SK-N-MC (cell line): ENCODE measurements around the gene CXXC5.
A peak's percentile ranks its signal among the peaks of the same experiment; 100 is the strongest.

Experiments used
- DNase-seq: peaks from one replicate; pipeline ENCODE4 v3.0.0-alpha.2; 2011; ENCODE audit warnings: low read depth, low spot score
- H3K27ac ChIP-seq: fragments of 200-600 bp; sonication (generic); 2 replicates; pipeline ENCODE4 v1.5.1; 2016; ENCODE audit warnings: mixed run types
- H3K36me3 ChIP-seq: fragments of 200-600 bp; sonication (generic); 2 replicates; pipeline ENCODE4 v1.6.1; 2017; ENCODE audit warnings: antibody characterized with exemption, low read length, mixed read lengths; ENCODE audit not compliant: insufficient read depth
- H3K4me3 ChIP-seq: fragments of 200-600 bp; sonication (generic); 2 replicates; pipeline ENCODE4 v1.5.1; 2016
- H3K9ac ChIP-seq: fragments of 200-600 bp; sonication (generic); 2 replicates; pipeline ENCODE4 v1.8.0; 2017; ENCODE audit warnings: mixed run types, mixed read lengths; ENCODE audit not compliant: insufficient read length
- H3K9me3 ChIP-seq: fragments of 200-600 bp; sonication (generic); 2 replicates; pipeline ENCODE4 v1.6.1; 2017; ENCODE audit warnings: low read depth, mild to moderate bottlenecking, antibody characterized with exemption, low read length, moderate library complexity, mixed read lengths
- EZH2 ChIP-seq: fragments of 200-600 bp; sonication (generic); IDR thresholded peaks from one replicate; pipeline ENCODE4 v1.6.1; 2017; ENCODE audit warnings: antibody characterized with exemption
- FOXP2 ChIP-seq: optimal IDR thresholded peaks from 2 replicates; pipeline ENCODE3; 2011; ENCODE audit warnings: mild to moderate bottlenecking, moderate library complexity; ENCODE audit not compliant: insufficient read depth; ENCODE audit errors: extremely low read length, control extremely low read depth
- POLR2AphosphoS5 ChIP-seq: IDR thresholded peaks from 2 replicates; pipeline ENCODE4 v1.6.1; 2012; ENCODE audit warnings: mild to moderate bottlenecking, low read depth, low read length, borderline replicate concordance

Gene CXXC5

DNA sequence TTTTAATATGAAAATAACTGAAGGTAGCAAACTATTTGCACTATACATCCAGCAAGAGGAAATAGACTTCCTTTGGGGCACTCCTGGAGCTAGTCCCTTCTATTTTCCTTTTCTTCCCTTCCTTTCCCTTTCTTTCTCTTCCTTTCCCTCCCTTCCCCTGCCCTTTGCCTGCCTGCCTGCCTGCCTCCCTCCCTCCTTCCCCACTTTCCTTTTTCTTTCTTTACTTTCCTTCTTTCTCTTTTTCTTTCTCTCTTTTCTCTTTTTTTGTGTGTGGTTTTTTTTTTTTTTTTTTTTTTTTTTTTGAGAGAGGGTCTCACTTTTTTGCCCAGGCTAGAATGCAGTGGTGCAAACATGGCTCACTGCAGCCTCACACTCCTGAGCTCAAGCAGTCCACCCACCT is 17.3 kb upstream of the CXXC5 start:
- no peak for DNase-seq
- no peaks in the 10 kb centered on the region for H3K9me3 ChIP-seq
- H3K27ac ChIP-seq: no peak overlapping the region
- peaks cover 26% of the 10 kb centered on the region for H3K36me3 ChIP-seq
- H3K4me3 ChIP-seq: no peak overlapping the region
- TF ChIP-seq POLR2AphosphoS5 (no peak), EZH2 (no peak)
- H3K9ac ChIP-seq: no peak overlapping the region

DNA sequence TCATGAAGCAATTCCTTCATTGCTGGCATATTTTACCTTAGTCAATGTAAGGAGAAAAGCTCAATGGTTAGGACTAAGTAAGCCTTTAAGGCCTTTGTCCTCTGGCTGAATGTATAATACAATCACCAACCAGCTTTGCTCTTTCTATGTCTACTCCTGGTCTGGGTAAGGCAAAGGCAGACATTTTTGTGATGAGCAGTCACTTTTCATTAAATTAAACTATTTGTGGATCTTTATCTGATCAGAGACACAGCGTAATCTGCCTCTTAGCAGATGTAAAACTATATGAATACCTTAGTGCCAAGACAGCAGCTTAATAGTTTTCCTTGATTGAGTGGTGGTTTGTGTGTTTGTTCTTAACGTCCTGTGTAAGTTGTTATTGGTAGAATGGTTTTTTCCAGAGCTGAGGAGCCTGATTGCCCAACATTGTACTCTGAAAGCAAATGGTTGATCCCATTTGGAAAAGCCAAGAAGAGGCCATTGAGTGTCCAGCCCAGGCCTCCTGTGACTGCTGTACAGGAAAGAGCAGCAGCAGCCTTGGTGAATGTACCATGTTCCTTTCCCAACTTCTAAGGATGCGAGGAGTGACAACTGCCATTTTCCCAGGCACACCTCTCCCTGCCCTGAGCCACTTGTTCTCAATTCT is 16.5 kb upstream of the CXXC5 start:
- no peaks in the 10 kb centered on the region for H3K9me3 ChIP-seq
- H3K27ac ChIP-seq: 0 out of 2 replicates have a peak overlapping the region, but pooled peaks have one; percentile 14
- H3K4me3 ChIP-seq: no peak overlapping the region
- H3K9ac ChIP-seq: no peak overlapping the region
- no peak for DNase-seq
- peaks cover 18% of the 10 kb centered on the region for H3K36me3 ChIP-seq
- TF ChIP-seq FOXP2 (no peak), POLR2AphosphoS5 (no peak), EZH2 (no peak)

DNA sequence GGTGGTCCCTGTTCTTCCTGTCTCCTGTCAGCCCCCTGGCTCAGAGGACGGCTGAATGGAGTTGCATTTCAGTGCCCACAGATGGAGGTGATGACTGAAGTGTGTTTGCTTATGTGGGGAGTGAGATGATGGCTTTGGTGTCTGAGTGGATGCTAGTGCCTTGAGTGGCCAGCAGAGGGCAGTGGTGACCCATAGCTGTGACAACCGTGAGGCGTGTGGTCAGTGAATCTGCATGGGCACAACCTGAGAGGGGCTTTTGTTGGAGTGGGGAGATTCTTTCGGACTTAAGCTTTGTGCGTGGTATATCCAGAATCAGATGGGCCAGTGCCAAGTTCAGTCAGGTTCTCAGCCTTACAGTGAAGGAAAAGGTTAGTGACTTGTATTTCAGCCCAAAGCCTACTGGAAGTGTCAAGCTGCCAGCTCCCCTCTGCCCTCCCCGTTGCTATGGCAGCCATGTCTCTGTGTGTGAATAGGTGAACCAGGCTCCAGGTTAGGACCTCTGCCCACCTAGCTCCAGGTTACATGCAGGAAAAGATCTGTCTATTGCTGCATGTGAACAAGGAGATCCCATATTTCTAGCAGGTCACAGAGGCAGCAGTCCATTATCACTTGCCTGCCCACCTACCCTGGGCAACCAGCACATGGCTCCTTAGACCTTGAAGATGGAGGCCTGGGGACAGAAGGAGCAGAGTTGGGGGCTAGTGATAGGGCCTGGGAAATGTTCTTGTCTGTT is 14.7 kb upstream of the CXXC5 start:
- Histone ChIP-seq H3K27ac (no peak overlapping the region), H3K9ac (no peak overlapping the region), H3K4me3 (no peak overlapping the region), H3K9me3 (no peaks in the 10 kb centered on the region), H3K36me3 (peaks cover under 1% of the 10 kb centered on the region; the same call in 1 of the 2 replicates)
- no peak for TF ChIP-seq EZH2
- TF ChIP-seq POLR2AphosphoS5: peak; percentile 21; the same call in 1 of the 2 replicates
- DNase-seq: no peak

DNA sequence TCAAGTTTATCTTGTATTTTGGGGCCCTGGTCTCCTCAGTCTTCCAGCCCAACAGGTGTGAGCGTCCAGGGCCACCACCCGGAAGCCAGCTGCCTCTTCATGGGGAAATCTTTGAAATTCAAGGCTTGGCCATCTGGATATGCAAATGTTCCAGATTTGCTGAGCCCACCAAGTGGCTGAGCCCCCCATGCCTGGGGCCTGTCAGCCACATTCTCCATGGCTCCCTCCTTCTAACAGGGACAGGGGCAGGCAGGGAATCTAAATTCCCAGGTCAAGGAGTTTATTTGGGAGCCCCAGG is 14.2 kb upstream of the CXXC5 start:
- H3K4me3 ChIP-seq: no peak overlapping the region
- no peak overlapping the region for H3K27ac ChIP-seq

DNA sequence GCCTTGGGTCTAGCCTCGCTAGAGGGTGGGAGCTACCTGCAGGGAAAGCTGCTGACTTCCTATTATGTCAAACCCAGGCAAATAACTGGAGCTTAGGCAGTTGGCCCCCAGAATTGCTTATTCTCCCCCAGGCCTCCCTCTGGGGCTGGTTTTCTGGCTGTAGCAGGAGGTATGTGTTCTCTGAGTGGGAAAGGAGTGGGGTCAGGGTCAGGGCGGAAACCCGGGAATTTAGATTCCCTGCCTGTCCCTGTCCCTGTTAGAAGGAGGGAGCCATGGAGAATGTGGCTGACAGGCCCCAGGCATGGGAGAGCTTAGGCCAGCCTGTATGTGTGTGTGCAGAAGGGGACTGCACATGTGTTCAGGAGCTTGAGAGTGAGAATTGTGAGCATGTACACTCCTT is 13.6 kb upstream of the CXXC5 start:
- Histone ChIP-seq H3K36me3 (no peaks in the 10 kb centered on the region; the same call in 1 of the 2 replicates), H3K27ac (no peak overlapping the region), H3K9ac (no peak overlapping the region), H3K4me3 (no peak overlapping the region), H3K9me3 (no peaks in the 10 kb centered on the region)
- no peak for DNase-seq
- TF ChIP-seq POLR2AphosphoS5 (no peak), EZH2 (no peak), FOXP2 (no peak)

More for the DNA sequence above, 14.2 kb upstream of the CXXC5 start:
- Histone ChIP-seq H3K9ac (no peak overlapping the region), H3K9me3 (no peaks in the 10 kb centered on the region), H3K36me3 (no peaks in the 10 kb centered on the region; the same call in 1 of the 2 replicates)
- DNase-seq: no peak
- TF ChIP-seq POLR2AphosphoS5 (no peak), FOXP2 (no peak), EZH2 (no peak)

DNA sequence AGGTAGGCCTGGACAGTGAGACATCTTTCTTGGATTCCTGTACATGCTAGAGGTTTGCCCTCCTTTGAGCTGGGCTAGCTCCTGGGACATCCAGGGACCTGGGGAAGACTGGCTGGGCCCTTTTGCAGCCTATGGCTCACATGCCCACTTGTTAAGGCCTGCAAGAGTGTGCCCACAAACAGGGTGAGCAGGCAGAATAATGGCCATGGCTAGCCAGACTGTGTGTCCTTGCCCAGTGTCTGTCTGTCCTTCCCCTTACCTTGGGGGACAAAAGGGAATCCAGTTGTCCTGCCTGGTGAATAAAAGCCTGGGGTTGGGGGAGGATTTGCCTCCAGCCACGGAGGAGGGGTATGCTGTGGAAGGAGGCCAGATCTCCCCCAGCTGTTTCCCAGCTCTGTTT is 13.0 kb upstream of the CXXC5 start:
- TF ChIP-seq POLR2AphosphoS5 (no peak), FOXP2 (no peak), EZH2 (no peak)
- Histone ChIP-seq H3K36me3 (no peaks in the 10 kb centered on the region), H3K27ac (no peak overlapping the region), H3K9me3 (no peaks in the 10 kb centered on the region), H3K9ac (no peak overlapping the region), H3K4me3 (no peak overlapping the region)
- no peak for DNase-seq

DNA sequence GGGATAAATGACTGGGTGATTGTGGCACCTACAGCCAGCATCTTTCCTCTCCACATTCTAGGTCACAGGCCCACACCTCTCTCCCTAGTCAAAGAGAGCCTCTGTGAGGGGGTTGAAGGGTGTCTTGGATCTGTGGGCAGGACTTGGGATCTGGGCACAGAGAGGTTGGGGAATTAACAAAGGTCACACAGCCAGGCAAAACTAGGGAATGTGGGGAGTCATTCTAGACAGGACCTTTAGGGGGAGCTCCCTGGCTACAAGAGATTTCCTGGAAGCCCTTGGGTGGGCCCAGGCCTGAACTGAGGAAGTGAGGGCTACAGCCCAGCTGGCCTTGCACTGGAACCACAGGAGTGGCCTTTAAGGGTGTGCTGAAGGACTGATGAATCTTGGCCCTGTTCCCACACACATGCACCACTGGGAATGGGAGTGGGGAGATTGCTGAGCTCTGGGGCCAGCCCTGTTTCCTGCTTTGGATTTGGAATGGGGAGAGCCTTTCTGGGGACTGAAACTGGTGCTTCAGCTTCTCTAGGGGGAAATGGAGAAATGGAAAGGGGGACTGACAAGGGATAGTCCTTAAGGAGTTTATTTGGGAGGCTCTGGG is 12.4 kb upstream of the CXXC5 start:
- no peak for DNase-seq
- no peak overlapping the region for H3K4me3 ChIP-seq
- TF ChIP-seq FOXP2: no peak
- TF ChIP-seq EZH2: no peak
- TF ChIP-seq POLR2AphosphoS5: no peak
- H3K9me3 ChIP-seq: no peaks in the 10 kb centered on the region
- no peak overlapping the region for H3K9ac ChIP-seq
- H3K36me3 ChIP-seq: no peaks in the 10 kb centered on the region
- peak overlapping the region; percentile 57; the same call in 1 of the 2 replicates for H3K27ac ChIP-seq

DNA sequence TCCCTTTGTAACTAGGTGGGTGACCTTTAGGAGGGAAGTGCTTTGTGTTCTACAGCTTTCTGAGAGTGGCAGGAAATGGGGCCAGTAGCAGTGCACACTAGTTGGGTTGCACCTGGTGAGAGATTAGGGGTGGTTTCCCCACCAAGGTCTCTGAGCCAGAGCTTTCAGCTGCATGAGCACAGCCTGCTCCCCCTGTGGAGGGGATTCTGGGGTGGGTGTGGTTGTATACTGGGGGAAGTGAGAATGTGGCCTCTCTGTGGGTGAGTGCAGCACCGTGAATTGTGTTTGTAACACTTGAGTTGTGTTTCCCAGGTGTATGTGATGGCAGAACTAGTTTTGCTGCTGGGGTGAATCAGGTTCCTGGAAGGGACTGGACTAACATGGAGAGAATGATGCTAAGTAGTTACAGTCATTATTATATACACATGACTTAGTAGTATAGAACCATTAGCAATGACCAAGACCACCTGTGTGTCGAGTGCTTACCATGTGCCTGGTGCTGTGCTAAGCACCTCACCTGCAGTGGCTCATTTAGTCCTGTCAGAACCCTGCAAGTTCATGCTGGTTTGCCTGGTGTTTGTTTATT is 11.8 kb upstream of the CXXC5 start:
- Histone ChIP-seq H3K9me3 (no peaks in the 10 kb centered on the region), H3K36me3 (no peaks in the 10 kb centered on the region), H3K27ac (peak overlapping the region; percentile 57; the same call in 1 of the 2 replicates), H3K4me3 (no peak overlapping the region), H3K9ac (no peak overlapping the region)
- no peak for TF ChIP-seq POLR2AphosphoS5
- no peak for TF ChIP-seq FOXP2
- DNase-seq: no peak
